ELF-1 (cell line): ENCODE data around the gene RASL10A.

ENCODE experiments used
- DNase-seq: peaks from one replicate; pipeline ENCODE4 v3.0.0-alpha.2; 2016; ENCODE audit warnings: low read depth, low spot score

Gene RASL10A

DNA sequence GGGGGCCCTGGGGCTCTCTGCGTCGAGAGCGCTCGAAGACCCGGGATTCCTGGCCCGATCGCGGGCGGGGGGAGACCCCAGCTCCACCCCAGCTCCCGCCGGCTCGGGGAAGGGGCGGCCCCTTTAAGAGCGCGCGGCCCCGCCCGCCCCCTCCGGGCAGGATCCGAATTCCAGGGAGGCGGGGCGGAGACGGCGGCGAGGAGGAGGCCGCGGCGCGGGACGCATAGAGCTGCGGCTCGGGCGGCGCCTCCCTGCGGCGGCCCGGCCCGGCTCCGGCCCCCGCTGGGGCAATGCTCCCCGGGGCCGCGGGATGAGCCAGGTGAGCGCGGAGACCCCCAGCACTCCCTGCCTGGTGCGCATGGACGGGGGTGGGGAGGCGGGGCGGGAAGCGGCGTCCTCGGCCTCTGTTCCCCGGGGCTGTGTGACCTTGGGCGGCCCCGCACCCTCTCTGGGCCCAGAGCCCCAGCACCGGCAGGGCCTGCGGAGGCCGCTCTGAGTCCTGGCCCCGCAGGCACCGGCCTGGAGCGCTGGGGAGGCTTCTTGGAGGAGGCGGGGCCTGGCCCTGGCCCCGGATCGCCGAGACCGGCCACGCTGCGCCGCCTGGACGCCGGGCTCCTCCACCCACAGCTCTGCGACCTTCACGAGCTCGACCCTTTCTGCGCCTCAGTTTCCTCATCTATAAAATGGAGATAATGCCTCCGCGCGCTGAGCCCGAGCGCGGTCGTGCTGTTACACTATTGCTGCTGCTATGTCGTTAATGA lies 8.5 kb downstream of the RASL10A start:
- peak; percentile 94 for DNase-seq

DNA sequence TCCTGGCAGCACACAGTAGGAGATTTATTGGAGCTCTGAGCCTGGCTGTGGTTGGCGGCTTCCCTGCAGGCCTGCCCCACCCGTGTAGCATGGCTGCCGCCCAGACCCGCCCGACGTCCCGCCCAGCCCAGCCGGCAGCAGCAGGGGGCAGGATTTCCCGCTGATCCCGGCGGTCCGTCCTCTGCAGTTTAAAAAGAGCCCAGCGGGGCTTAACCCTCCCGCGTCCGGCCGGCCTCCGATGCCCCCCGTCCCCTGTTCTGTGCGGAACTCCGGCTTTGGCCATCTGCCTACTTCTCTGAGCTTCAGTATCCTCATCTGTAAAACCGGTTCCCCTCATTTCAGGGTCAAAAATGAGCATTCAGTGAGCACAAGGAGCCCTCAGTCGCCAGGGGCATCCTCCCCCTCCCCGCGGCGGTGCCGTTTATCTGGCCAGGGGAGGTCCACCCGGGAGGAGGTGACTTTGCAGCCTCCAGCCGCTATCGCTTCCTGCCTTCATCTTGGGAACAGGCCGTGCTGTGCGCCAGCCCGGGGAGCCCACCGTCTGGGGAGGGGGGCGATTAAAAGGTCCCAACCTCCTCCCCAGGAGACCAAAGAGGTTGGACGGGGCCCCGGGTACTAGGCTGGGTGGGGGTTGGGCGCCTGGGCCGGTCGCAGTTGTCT lies 9.2 kb downstream of the RASL10A start, which contains the start of gene GAS2L1:
TSS of gene GAS2L1 (plus strand) at position 476 of the 660 bp plus-strand sequence. CDS start 1,456 bp downstream, outside the sequence.
- DNase-seq, result peak; percentile 92

DNA sequence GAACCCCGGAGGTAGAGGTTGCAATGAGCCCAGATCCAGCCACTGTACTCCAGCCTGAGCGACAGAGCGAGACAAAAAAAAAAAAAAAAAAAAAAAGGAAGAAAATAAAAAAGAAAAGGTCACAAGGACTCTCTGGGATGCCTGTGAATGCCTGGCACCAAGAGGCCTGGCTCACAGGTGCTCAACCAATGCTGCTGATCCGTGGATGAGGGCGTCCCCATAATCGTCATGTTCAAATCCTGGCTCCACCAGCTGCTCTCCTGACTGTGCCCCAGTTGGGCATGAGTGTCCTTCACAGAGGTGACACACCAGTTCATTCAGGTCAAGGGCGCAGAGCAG lies 9.7 kb downstream of the RASL10A start:
- no peak for DNase-seq

DNA sequence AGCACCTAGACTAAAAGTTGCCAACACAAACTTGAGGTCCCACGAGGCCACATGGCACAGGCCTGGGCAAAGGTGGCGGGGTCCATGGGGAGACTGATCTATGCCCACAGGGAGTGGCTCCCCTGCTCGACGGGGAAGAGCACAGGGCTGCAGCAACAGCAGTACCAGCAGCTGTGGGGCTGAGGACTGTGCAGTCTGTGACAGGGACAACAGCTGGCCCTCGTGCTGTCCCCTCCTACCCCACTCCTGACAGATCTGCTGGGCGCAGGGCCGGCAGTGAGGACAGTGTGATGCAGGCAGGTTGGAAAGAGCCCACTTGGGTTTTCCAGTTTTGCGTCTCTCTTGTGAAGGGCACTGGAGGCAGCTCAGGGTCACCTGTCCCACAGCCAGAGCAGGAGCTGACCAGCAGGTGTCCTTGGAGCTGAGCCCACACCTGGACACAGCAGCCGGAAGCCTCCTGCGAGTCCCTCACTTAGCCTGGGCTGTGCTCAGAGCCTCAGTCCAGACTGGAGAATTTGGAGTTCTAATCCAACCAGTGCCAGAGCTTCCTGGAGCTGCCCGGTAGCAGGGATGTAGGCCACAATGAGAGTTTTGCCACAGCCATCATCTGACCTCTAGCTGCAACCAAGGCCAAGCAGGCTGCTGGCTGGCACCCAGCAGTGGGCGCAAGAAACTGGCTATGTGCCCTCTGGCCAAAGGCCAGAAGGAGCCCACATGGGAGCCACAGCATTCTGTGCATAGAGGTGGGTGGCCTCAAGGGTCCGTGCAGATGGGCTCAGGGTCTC lies 12.6 kb downstream of the RASL10A start:
- no peak for DNase-seq

DNA sequence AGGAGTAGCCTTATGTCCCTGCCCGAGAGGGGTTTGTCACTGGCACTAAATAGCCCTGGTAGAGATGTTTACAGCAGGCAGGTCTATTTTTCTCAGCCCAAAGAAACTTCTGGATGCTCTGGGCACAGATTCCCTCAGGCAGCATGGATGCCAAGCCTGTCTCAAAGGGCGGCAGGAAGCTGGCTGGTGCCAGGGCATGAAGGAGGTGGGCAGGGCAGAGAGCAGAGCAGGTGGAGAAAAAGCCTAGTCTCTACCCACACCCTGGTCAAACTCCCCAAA lies 13.2 kb downstream of the RASL10A start:
- DNase-seq, result no peak

DNA sequence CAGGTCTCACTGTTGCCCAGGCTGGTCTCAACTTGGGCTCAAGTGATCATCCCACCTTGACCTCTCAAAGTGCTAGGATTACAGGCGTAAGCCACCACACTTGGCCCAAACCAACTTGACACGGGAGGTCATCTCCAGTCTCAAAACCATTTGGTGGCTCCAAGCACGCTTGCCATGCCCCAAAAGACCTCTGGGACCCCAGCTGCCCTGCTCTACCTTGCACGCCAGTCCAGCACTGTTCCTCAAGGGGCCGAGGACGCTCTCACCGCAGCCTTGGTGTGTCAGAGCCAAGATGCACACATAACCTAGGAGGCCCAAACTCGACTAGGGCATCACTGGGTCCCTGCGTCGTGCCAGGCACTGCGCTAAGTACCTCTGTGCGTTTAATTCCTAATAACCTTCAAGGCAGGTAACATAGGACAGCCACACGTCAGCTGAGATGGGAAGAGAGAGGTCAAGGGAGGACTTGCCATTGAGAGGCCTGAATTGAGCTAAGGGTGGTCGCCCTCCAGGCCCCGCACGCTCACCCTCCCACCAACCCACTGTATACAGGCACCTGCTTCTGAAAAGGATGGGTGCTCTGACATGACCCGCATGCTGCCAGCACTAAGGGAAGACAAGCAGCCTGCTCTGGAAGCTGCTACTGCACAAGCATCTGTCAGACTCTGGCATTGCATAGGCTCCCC lies 13.6 kb downstream of the RASL10A start:
- no peak for DNase-seq

DNA sequence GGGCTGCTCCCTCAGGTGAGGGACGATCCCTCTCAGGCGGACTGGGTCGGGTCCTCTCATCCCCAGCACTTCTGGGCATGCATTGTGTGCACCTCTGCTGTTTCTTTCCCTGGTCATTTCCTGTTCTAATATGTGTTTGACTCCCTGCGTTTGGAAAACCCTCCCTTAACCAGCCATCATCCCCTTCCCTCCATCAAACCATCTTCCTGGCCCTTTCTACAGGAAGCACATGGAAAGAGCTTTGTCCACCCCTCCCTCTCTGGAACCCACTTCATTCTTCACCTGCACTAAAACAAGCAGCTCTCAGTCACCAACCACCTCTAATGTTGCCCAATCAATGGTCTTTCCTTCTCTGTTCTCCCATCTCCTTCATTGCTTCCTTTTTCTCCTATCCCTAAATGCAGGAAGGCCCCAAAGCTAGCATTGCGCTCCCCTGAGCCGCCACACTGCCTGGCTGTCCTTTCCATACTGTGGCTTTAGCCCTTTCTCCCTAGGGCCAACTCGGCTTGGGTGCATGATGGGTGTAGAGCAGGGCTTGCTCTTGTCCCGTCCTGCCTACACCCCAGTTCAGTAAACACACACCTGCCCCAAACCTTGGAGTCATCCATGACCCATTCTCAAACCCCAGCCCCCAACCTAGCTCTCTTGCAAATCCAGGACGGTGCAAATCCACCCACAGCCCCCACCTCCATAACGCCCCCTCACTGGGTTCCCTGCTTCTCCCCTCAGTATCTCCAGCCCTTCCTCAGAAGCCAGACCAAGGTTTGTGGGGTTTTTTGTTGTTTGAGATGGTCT lies 14.5 kb downstream of the RASL10A start:
- DNase-seq, result no peak

DNA sequence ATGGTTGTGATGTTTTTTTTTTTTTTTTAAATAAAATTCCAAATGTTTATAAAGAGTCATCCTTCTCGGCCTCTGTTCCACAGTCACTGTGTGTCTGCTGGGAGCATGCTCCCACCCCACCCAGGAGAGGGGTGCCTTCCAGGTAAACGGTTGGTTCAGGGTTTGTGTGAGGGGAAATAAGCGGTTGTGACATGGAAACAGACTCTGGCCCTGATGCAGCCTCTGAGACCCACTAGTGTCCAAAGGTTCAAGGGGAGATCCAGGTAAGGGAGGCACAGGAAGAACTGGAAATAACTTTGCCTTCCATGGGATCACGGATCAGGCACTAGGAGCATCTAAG lies 15.1 kb downstream of the RASL10A start:
- no peak for DNase-seq

DNA sequence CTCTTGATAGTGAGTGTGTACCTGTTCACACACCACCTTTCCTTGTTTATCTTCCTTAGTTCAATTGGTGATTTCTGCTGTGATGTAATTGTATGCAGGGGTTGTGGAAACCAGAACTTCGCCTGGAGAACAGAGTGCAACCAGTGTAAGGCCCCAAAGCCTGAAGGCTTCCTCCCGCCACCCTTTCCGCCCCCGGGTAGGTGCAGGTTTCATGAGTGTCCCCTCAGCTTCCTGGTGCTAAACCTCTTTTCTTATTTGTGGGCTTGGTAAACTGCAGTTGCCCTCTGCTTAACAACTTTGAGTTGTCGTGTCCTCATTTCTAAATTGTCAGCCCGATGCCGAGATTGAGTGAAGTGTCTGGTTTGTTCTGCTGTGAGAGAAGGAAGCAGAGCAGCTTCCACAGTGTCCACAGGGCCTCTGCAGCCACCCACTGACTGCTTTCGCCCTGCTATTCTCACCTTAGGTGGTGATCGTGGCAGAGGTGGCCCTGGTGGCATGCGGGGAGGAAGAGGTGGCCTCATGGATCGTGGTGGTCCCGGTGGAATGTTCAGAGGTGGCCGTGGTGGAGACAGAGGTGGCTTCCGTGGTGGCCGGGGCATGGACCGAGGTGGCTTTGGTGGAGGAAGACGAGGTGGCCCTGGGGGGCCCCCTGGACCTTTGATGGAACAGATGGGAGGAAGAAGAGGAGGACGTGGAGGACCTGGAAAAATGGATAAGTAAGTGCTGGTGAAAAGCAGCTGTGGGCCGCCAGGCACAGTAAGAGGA lies 16.2 kb downstream of the RASL10A start:
- DNase-seq, result no peak

DNA sequence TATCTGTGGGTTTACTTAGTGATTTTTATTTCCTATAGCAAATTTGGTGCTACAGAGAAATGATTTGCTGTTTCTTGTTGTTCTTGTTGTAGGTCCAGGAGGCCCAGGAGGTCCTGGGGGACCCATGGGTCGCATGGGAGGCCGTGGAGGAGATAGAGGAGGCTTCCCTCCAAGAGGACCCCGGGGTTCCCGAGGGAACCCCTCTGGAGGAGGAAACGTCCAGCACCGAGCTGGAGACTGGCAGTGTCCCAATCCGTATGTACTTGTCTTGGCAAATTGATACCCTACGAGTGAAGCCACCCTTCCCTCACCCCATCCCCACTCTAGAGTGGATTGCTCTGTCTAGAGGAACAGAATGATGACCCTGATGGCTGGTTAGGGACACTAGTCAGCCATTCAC lies 16.9 kb downstream of the RASL10A start:
- no peak for DNase-seq

DNA sequence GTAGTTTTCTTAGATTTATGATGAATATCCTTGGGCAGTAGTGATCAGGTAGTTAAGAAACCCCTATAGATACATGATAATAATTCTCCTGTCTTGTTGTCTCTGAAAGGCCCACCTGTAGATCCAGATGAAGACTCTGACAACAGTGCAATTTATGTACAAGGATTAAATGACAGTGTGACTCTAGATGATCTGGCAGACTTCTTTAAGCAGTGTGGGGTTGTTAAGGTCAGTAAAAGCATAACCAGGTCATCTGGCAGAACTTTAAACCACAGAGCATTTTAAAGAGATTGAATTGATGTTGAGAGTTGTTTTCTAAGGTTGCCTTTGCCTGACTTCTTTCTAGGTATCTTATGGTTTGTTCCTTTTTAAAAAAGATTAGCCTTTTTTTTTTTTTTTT lies 23.1 kb downstream of the RASL10A start:
- DNase-seq, result no peak

DNA sequence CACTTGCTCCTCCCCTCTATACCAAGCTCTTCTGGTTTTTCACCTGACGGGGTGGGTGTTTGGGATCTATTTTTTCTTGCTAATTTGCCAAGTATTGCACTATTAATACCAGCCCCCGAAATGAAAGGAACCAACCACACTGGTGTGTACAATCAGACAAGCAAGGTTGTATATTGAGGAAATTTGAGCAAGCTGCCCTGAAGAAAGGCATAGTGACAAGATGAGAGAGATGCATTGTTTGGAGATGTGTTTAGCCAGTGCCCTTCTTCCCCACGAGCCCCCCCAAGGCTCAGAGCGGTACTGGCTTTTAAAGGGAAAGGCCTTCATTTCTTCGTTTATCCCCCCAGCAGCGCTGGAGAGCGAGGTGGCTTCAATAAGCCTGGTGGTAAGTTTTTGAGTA lies 24.3 kb downstream of the RASL10A start:
- DNase-seq, result peak; percentile 13

DNA sequence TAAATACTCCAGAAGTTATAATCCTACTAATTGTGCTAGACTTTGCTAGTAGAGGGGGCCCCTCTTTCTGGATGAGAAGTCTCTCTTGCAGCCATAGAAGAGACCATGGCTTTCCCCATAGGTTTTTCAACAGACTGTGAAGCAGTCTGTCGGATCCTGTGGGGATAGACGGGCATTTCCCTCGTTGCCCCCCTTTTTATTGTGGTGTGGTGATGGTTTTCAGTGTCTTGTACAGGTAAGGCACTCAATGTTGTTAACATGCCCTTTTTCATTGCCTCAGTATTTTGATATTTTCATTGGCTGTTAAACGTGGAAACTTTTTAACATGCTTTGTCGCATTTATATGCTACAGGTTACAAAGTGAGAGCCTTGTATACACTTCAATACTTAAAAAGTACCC lies 25.4 kb downstream of the RASL10A start:
- no peak for DNase-seq

DNA sequence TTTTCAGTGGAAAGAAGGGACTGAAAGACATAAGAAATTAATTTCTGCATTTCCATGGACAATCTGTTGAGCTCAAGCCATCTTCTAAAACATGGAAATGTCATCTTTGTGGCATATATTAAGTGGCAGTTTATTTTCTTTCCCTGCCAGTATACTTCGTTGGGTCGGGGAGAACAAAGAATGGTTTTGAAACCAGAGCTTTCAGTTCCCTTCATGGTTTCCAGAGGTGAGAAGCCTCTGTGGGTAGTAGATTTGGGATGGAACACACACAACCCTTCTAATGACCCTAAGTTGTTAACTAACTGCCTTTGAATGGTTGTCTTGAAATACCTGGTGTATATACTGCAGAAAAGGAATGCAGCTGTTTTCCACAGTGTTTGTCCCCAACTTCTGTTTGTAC lies 26.7 kb downstream of the RASL10A start:
- DNase-seq, result no peak

DNA sequence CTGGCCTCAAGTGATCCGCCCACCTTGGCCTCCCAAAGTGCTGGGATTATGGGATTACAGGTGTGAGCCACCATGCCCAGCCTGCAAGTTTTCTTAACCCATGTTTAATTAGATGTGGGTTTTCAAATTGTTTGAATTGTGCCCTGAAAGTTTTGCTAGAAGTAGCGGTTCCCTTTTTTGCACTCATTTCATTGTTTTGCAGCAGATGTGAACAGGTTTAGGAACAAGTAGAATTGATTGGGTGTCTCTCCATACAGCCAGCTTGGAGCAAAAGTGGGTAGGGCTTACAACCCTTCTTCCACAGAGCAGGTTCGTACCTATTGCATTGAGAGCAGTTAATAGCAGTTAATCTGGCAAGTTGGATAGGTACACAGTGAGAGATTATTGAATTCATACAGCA lies 31.3 kb downstream of the RASL10A start:
- DNase-seq, result no peak

DNA sequence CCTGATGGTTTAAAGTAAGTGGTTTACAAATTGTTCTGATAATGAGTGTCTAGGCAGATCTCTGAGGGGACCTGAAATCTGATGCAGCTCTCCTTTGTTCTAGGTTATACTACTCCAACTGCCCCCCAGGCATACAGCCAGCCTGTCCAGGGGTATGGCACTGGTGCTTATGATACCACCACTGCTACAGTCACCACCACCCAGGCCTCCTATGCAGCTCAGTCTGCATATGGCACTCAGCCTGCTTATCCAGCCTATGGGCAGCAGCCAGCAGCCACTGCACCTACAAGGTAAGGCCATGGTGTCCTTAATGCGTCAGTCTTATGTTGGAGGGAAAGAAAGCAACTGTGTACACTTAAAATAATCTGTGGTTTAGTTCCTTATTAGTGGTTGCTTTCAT lies 37.6 kb downstream of the RASL10A start:
- DNase-seq, result no peak

DNA sequence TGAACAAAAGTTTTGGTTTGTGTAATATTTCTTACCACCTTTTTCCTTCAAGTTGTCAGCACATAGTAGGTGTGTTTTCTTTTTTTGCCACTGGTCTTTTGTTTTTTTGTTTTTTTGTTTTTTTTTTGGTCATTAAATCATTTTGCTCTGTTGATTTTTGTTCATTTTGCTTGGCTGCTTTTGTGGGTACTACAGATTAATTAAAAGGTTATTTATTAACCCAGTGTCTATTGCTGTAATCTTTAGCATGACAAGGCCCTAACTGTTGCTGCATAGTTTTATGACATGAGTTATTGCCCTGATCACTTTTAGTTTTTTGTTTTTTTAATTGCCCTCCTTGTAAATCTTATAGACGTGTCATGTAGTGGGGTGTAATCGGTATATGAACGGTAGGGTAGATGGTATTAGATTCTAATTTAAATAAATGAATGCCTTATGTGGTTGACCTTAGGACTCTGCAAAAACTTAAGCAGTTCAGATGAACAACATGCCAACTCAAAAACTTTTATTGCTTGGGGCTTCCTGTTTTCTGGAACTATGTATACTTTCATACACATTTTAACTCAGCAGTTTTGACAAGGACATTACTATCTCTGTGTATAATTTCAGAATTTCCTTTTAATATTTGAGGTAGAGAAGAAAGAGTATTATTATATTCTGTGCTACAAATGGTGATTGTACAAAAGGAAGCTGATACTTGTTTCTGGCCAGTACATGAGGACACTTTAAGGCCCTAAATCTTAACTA lies 39.5 kb downstream of the RASL10A start:
- DNase-seq, result no peak

DNA sequence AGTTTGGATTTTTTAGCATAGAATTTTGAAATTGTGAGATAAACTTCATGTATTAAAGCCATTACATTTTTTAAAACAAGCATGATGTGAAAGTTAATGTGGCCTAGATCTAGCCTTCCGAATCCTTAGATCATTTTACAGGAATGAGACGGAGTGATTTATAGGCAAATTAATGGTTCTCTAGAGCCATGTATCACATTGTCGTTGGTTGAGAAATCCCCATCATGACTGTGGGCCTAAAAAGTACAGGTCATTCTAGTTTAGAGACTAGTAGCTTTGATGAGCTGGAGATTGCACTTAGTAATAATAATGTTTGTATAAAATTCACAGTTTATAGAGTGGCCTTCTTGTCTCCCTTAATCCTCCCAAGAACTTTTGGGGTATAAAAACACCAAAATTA lies 40.3 kb downstream of the RASL10A start:
- no peak for DNase-seq

DNA sequence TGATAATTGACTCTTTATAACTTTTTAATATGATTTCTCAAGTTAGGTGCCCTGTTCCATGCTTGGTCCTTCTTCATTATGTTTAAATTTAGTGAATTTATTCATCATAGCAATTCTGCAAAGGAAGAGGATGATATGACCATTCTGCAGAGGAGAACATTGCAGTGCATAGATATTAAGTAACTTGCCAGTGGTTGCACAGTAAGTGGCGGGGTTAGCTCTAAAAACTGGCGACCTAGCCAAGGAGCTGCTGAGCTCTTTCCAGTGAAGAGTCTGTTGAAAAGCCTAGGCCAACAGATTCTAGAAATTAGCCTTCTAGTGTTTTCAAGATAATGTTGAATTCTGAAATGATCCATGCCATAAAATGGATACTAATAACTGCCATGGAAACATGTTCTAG lies 42.9 kb downstream of the RASL10A start:
- DNase-seq, result no peak
